GM12878 (cell line): Measurements from ENCODE around the gene CUEDC1. TPM values are rescaled to one million over a fixed set of nuclear protein-coding genes. Genes with fewer than 3 reads are reported as not detected.

Experiments
- ATAC-seq: fragments of 200-7000 bp; cut with Tn5 transposase; 3 replicates; pipeline ENCODE4 v1.9.1; 2020; ENCODE audit warnings: mild to moderate bottlenecking, moderate library complexity
- BruUV-seq: library from RNA; stranded (reverse); fragments of 400-500 nt; replicated peaks from 2 replicates; lab custom pipeline; 2021; lab: Mats Ljungman, UMichigan
- CTCF ChIA-PET: fragments of 300-600 bp; sonication (Branson Sonifier 250); formaldehyde crosslinking; extraction: SDS; loops from one replicate; lab custom pipeline; 2021; ENCODE audit warnings: inconsistent platforms; lab: Yijun Ruan, JAX
- POLR2A ChIA-PET: fragments of 350-600 bp; formaldehyde crosslinking; extraction: SDS; loops from one replicate; lab custom pipeline; 2021; ENCODE audit warnings: inconsistent platforms; lab: Charles Lee
- RAD21 ChIA-PET: fragments of 300-600 bp; sonication (Branson Sonifier 250); formaldehyde crosslinking; loops from one replicate; lab custom pipeline; 2023; ENCODE audit warnings: antibody characterized with exemption; ENCODE audit not compliant: unreplicated experiment; lab: Charles Lee
- SMC1A ChIA-PET: fragments of 300-600 bp; sonication (Branson Sonifier 250); formaldehyde crosslinking; loops from one replicate; lab custom pipeline; 2023; ENCODE audit not compliant: unreplicated experiment, uncharacterized antibody; lab: Charles Lee
- DNase-seq: peaks from one replicate; pipeline ENCODE4 v3.0.0-alpha.2; 2011; ENCODE audit warnings: low read depth, low spot score
- FAIRE-seq: peaks from 3 replicates; lab custom pipeline; 2011; peaks lifted over from hg19 to GRCh38; lab: Jason Lieb, UNC
- H2AFZ ChIP-seq: 2 replicates; pipeline ENCODE4 v1.6.0; 2011; ENCODE audit warnings: low read depth, low read length, control low read depth; ENCODE audit not compliant: control insufficient read depth
- H3K27ac ChIP-seq: 2 replicates; pipeline ENCODE4 v1.5.1; 2011; ENCODE audit warnings: control low read depth; ENCODE audit not compliant: control insufficient read depth, insufficient read depth
- H3K27me3 ChIP-seq, 2 experiments: replicated peaks in 1 of 2; 2 replicates each; pipeline versions ENCODE4 v1.6.0 to v1.6.1; 2011; ENCODE audit warnings: low read length in 1 of 2; ENCODE audit not compliant: control insufficient read depth in 2 of 2, insufficient read depth in 2 of 2
- H3K36me3 ChIP-seq, 2 experiments: 2 replicates each; pipeline ENCODE4 v1.5.1; 2011; ENCODE audit warnings: low read length in 1 of 2; ENCODE audit not compliant: control insufficient read depth in 2 of 2, insufficient read depth in 2 of 2
- H3K4me1 ChIP-seq: 2 replicates; pipeline ENCODE4 v1.6.1; 2011; ENCODE audit warnings: mild to moderate bottlenecking, low read length, moderate library complexity, mixed read lengths; ENCODE audit not compliant: control insufficient read depth, insufficient read depth
- H3K4me2 ChIP-seq: 2 replicates; pipeline ENCODE4 v1.6.0; 2011; ENCODE audit warnings: control low read depth; ENCODE audit not compliant: control insufficient read depth, insufficient read depth
- H3K4me3 ChIP-seq: fragments of 200-600 bp; sonication (generic); 2 replicates; pipeline ENCODE4 v1.5.1; 2016
- H3K79me2 ChIP-seq: 2 replicates; pipeline ENCODE4 v1.6.0; 2011; ENCODE audit warnings: low read length; ENCODE audit not compliant: control insufficient read depth, insufficient read depth
- H3K9ac ChIP-seq: 2 replicates; pipeline ENCODE4 v1.8.0; 2011; ENCODE audit warnings: low read length, control low read depth, mixed read lengths; ENCODE audit not compliant: control insufficient read depth, insufficient read depth
- H3K9me3 ChIP-seq: replicated peaks from 3 replicates; pipeline ENCODE4 v1.5.1; 2011; ENCODE audit warnings: mild to moderate bottlenecking, low read length; ENCODE audit not compliant: control insufficient read depth, insufficient read depth
- H4K20me1 ChIP-seq: 2 replicates; pipeline ENCODE4 v1.6.0; 2011; ENCODE audit not compliant: control insufficient read depth, insufficient read depth
- CREB1 ChIP-seq: IDR thresholded peaks from 2 replicates; pipeline ENCODE4 v1.6.1; 2012; ENCODE audit warnings: low read depth, mild to moderate bottlenecking, inconsistent platforms
- CREM ChIP-seq: IDR thresholded peaks from 2 replicates; pipeline ENCODE4 v1.6.1; 2014; ENCODE audit warnings: antibody characterized with exemption, low read depth
- HDAC2 ChIP-seq: fragments of 200-600 bp; sonication (generic); IDR thresholded peaks from 2 replicates; pipeline ENCODE4 v1.6.1; 2017
- JUNB ChIP-seq: IDR thresholded peaks from 2 replicates; pipeline ENCODE4 v1.6.1; 2016; ENCODE audit warnings: antibody characterized with exemption, mild to moderate bottlenecking
- PAX8 ChIP-seq: fragments of 450-650 bp; IDR thresholded peaks from 2 replicates; pipeline ENCODE4 v1.6.1; 2017; ENCODE audit warnings: mild to moderate bottlenecking, moderate library complexity
- POLR2A ChIP-seq: IDR thresholded peaks from 2 replicates; pipeline ENCODE4 v1.6.1; 2011; ENCODE audit warnings: low read depth, mild to moderate bottlenecking, low read length
- POU2F2 ChIP-seq: IDR thresholded peaks from 3 replicates; pipeline ENCODE4 v1.6.1; 2011; ENCODE audit warnings: low read depth, mild to moderate bottlenecking, low read length, borderline replicate concordance
- WGBS: methylation state at CpG from one replicate; pipeline ENCODE4 v1.1.6; 2016; ENCODE audit warnings: low lambda C conversion rate; ENCODE audit not compliant: insufficient replicate concordance, insufficient coverage; ENCODE audit errors: missing lambda C conversion rate; 5-methylcytosine and 5-hydroxymethylcytosine counted together
- in situ Hi-C: fragments of 300-500 bp; cut with MboI; formaldehyde crosslinking; loops from 9 replicates; pipeline ENCODE4 v1.14.3; 2018; ENCODE audit warnings: mixed read lengths
- intact Hi-C: fragments of 100-400 bp; cut with micrococcal nuclease; formaldehyde crosslinking; loops from one replicate; pipeline ENCODE4 v1.14.2; 2022; ENCODE audit not compliant: unreplicated experiment
- polyA plus RNA-seq, 11 experiments: library from polyadenylated mRNA; depleted of rRNA in 4 of 11; unstranded in 6 of 11; stranded (reverse) in 5 of 11; fragments of >200 nt; fragmentation: Nextera tagmentation in 4 of 11; fragmentation: Illumina TruSeq in 1 of 11; extraction: Ambion mirVana in 4 of 11; extraction: Trizol in 1 of 11; gene quantifications; 1 replicate in 1 of 11; 2 replicates in 10 of 11; pipeline versions ENCODE4 v1.2.1 to v1.2.3, GENCODE V29; 2011 to 2016; ENCODE audit warnings: inconsistent platforms in 2 of 11, missing spikeins in 2 of 11, low read depth in 1 of 11
- total RNA-seq, 4 experiments: library from RNA; depleted of rRNA in 3 of 4; stranded (reverse); fragments of >200 nt in 3 of 4; fragmentation: Illumina TruSeq in 1 of 4; extraction: Trizol in 1 of 4; gene quantifications; 2 replicates each; pipeline versions ENCODE4 v1.2.1 to v1.2.3, GENCODE V29; 2013 to 2021

CUEDC1 gene
- total and polyA plus RNA-seq, 10 of the 15 experiments (the other 5 are each of a cell fraction or from before 2014, with no cell fraction given) = 0.24 to 7.4 (median 1.8) TPM

GRCh38 chr17:57953705-57954396 lies 1.4 kb downstream of the CUEDC1 start:
- Histone ChIP-seq H3K27me3 (peaks cover 0 to 2% of the 10 kb centered on the region in 2 experiments; a peak in 2 of 4 replicates), H3K4me3 (no peak overlapping the region), H4K20me1 (peaks cover 7% of the 10 kb centered on the region; the same call in 1 of the 2 replicates), H3K4me2 (no peak overlapping the region), H2AFZ (no peak overlapping the region), H3K9ac (no peak overlapping the region), H3K9me3 (no peaks in the 10 kb centered on the region), H3K4me1 (peaks cover 33% of the 10 kb centered on the region), H3K36me3 (no peaks in the 10 kb centered on the region), H3K79me2 (no peaks in the 10 kb centered on the region), H3K27ac (no peak overlapping the region)
- in situ Hi-C loops = no loop called here
- POLR2A ChIA-PET = interaction anchor here (0.6 to 3.0 kb wide), 5 partner anchors 10 to 49 kb away, joined by 3 to 13 read pairs (median 7); no protein-coding TSS in a partner anchor
- no peak for TF ChIP-seq POLR2A
- FAIRE-seq (no peak), DNase-seq (no peak), ATAC-seq (no peak)
- no TSS peak for BruUV-seq
- CTCF ChIA-PET = interaction anchor here (0.7 to 8.1 kb wide), 11 partner anchors 15 to 76 kb away, joined by 3 to 77 read pairs (median 4); no protein-coding TSS in a partner anchor
- RAD21 ChIA-PET = interaction anchor here (0.7 to 9.4 kb wide), 12 partner anchors 11 to 869 kb away, joined by 3 to 66 read pairs (median 8); partner anchors contain the start of gene AKAP1
- intact Hi-C loops = no loop called here
- SMC1A ChIA-PET = interaction anchor here (0.6 to 10.2 kb wide), 13 partner anchors 10 to 463 kb away, joined by 3 to 138 read pairs (median 5); partner anchors contain the start of gene RNF43
- WGBS = 87% methylated on average over 13 of the region's 13 CpGs

GRCh38 chr17:57953219-57953618 lies 2.0 kb downstream of the CUEDC1 start:
- Histone ChIP-seq H3K9ac (no peak overlapping the region), H3K27ac (no peak overlapping the region), H3K4me1 (peaks cover 40% of the 10 kb centered on the region), H2AFZ (no peak overlapping the region), H3K36me3 (no peaks in the 10 kb centered on the region), H3K4me2 (no peak overlapping the region), H4K20me1 (peaks cover 7% of the 10 kb centered on the region; the same call in 1 of the 2 replicates), H3K79me2 (no peaks in the 10 kb centered on the region), H3K27me3 (peaks cover 0 to 2% of the 10 kb centered on the region in 2 experiments; a peak in 2 of 4 replicates), H3K4me3 (no peak overlapping the region), H3K9me3 (no peaks in the 10 kb centered on the region)
- ChIA-PET SMC1A (interaction anchor here (0.6 to 10.2 kb wide), 14 partner anchors 10 to 464 kb away, joined by 3 to 138 read pairs (median 5); partner anchors contain the start of gene RNF43), RAD21 (interaction anchor here (0.7 to 9.4 kb wide), 10 partner anchors 9 to 868 kb away, joined by 3 to 66 read pairs (median 8); partner anchors contain the start of gene AKAP1), CTCF (interaction anchor here (0.8 to 8.1 kb wide), 11 partner anchors 14 to 96 kb away, joined by 3 to 77 read pairs (median 5); no protein-coding TSS in a partner anchor), POLR2A (interaction anchor here (2.2 to 3.0 kb wide), 3 partner anchors 13 to 48 kb away, joined by 7 to 13 read pairs (median 10); no protein-coding TSS in a partner anchor)
- ATAC-seq (no peak), FAIRE-seq (no peak), DNase-seq (no peak)
- BruUV-seq = no TSS peak
- 71% methylated on average over 1 of the region's 1 CpG for WGBS
- in situ Hi-C loops (no loop called here), intact Hi-C loops (no loop called here)
- TF ChIP-seq CREM (no peak), HDAC2 (no peak), JUNB (no peak), PAX8 (no peak), CREB1 (no peak), POU2F2 (no peak)
